Activated naive CD8-positive, alpha-beta T cell treated with anti-CD3 and anti-CD28 coated beads for 36 hours (primary cell): Measurements from ENCODE around the gene SPINK6. TPM values are rescaled to one million over a fixed set of nuclear protein-coding genes. Genes with fewer than 3 reads are reported as not detected.

Experiments used
- DNase-seq: peaks from one replicate; pipeline ENCODE4 v3.0.0; 2021
- H3K27ac Mint-ChIP-seq: one replicate; pipeline ENCODE4 v1.8.0; 2022; ENCODE audit warnings: mild to moderate bottlenecking, moderate library complexity, mixed read lengths
- H3K27me3 Mint-ChIP-seq: one replicate; pipeline ENCODE4 v1.8.0; 2022; ENCODE audit warnings: mild to moderate bottlenecking, mixed read lengths
- H3K36me3 Mint-ChIP-seq: one replicate; pipeline ENCODE4 v1.8.0; 2021; ENCODE audit warnings: mild to moderate bottlenecking, mixed read lengths
- H3K4me1 Mint-ChIP-seq: one replicate; pipeline ENCODE4 v1.8.0; 2021; ENCODE audit warnings: mixed read lengths
- H3K4me3 Mint-ChIP-seq: one replicate; pipeline ENCODE4 v1.8.0; 2022; ENCODE audit warnings: mild to moderate bottlenecking, moderate library complexity, mixed read lengths
- H3K9me3 Mint-ChIP-seq: one replicate; pipeline ENCODE4 v1.8.0; 2022; ENCODE audit warnings: mixed read lengths
- total RNA-seq, 2 experiments: library from RNA; stranded (reverse); gene quantifications; one replicate each; pipeline ENCODE4 v1.2.3, GENCODE V29; 2021

Gene SPINK6
- total RNA-seq, 2 experiments from 2014 or later = not detected

GRCh38 chr5:148205044-148205806 lies 2.4 kb downstream of the SPINK6 start:
- H3K27me3 Mint-ChIP-seq = peaks cover 26% of the 10 kb centered on the region
- H3K4me1 Mint-ChIP-seq = no peaks in the 10 kb centered on the region
- H3K9me3 Mint-ChIP-seq = no peaks in the 10 kb centered on the region
- no peak for DNase-seq
- H3K4me3 Mint-ChIP-seq = no peak overlapping the region
- no peak overlapping the region for H3K27ac Mint-ChIP-seq
- no peaks in the 10 kb centered on the region for H3K36me3 Mint-ChIP-seq

DNA sequence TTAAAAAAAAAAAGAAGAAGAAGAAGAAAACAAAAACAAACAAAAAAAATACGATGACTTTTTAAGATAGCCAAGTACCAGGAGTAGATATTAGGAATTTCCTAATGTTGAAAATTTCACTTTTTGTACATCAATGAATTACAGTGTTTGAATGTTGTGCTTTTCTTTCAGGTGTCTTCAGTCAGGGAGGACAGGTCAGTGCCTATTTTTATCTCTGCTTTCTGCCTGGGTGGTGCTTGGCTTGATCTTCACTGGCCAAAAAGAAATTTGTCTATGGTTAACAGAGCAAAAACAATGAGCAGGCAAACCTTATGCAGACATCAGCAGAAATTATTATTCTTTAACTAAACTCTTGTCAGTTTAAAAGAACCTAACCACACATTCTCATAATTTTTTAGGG lies 3.0 kb downstream of the SPINK6 start:
- no peaks in the 10 kb centered on the region for H3K36me3 Mint-ChIP-seq
- peaks cover 26% of the 10 kb centered on the region for H3K27me3 Mint-ChIP-seq
- no peak overlapping the region for H3K27ac Mint-ChIP-seq
- H3K4me3 Mint-ChIP-seq = no peak overlapping the region
- H3K4me1 Mint-ChIP-seq = no peaks in the 10 kb centered on the region
- H3K9me3 Mint-ChIP-seq = no peaks in the 10 kb centered on the region
- no peak for DNase-seq

DNA sequence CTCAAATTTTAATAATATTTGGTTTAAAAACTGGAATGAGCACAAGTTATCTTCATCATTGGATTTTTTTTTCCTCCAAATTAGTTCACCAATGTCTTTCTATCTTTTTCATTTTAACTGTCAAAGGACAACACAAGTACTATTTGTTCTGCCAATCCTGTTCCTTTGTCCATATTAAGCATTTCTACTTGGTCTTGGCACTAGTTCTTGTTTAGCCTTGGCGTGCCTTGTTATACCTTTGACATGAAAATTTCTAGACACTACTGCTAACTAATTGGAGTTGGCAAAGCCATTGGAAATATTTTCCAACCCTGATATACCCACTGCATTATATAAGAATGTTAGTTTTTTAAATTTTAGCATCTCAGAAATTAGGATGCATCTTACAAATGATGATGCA lies 3.8 kb downstream of the SPINK6 start:
- no peak for DNase-seq
- H3K27me3 Mint-ChIP-seq = peaks cover 23% of the 10 kb centered on the region
- no peaks in the 10 kb centered on the region for H3K36me3 Mint-ChIP-seq
- no peak overlapping the region for H3K4me3 Mint-ChIP-seq
- H3K4me1 Mint-ChIP-seq = no peaks in the 10 kb centered on the region
- no peak overlapping the region for H3K27ac Mint-ChIP-seq
- no peaks in the 10 kb centered on the region for H3K9me3 Mint-ChIP-seq

GRCh38 chr5:148208226-148208625 lies 5.4 kb downstream of the SPINK6 start:
- Mint-ChIP-seq H3K27me3 (peaks cover 17% of the 10 kb centered on the region), H3K36me3 (no peaks in the 10 kb centered on the region), H3K4me1 (no peaks in the 10 kb centered on the region), H3K9me3 (no peaks in the 10 kb centered on the region), H3K27ac (no peak overlapping the region), H3K4me3 (no peak overlapping the region)
- no peak for DNase-seq

DNA sequence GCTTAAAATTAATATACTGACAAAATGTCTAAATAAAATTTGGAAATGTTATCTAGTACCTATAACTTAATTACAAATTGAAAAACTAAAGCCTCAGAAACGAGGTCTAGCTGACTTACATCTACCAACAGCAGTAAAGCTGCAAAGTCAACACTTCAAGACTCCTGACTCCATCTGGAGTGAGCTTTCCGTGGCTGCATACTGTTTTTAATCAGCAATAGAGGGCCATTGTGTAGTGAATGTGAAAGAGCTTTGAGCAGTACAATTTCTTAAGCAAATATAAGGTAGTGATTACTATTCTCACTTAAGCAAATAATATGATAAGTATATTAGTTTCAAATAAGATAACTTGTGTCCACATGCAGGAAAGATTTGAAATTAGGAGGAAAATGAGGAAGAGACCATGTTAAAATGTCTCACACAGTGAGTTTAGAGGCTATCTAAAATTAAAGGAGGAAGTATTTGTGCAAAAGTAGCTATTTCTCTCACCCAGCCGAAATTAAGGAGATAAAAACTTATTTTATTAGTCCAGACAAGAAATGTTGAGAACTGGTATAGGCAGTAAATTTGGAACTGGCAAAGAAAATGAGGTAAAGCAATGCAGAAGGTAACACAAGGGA lies 6.4 kb downstream of the SPINK6 start:
- Mint-ChIP-seq H3K4me3 (no peak overlapping the region), H3K27ac (no peak overlapping the region), H3K36me3 (no peaks in the 10 kb centered on the region), H3K9me3 (no peaks in the 10 kb centered on the region), H3K4me1 (no peaks in the 10 kb centered on the region), H3K27me3 (peaks cover 17% of the 10 kb centered on the region)
- DNase-seq = no peak

DNA sequence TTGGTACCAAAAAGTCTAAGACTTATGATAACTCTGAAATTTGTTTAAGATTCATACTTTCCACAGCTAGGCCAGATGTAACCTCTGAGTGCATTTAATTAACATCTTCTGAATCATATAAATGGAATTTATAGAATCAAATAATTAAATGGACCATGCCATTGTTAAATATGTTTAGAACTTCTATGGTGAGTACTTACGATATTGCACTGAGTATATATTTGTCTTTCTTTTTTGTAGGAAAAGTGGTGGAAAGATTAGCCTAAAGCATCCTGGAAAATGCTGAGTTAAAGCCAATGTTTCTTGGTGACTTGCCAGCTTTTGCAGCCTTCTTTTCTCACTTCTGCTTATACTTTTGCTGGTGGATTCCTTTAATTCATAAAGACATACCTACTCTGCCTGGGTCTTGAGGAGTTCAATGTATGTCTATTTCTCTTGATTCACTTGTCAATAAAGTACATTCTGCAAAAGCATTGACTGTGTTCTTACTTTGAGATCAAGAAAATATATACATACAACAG lies 11.9 kb downstream of the SPINK6 start:
- Mint-ChIP-seq H3K4me3 (no peak overlapping the region), H3K27ac (no peak overlapping the region), H3K36me3 (no peaks in the 10 kb centered on the region), H3K27me3 (peaks cover 6% of the 10 kb centered on the region), H3K4me1 (no peaks in the 10 kb centered on the region), H3K9me3 (no peaks in the 10 kb centered on the region)
- DNase-seq = no peak

GRCh38 chr5:148221508-148221907 lies 18.7 kb downstream of the SPINK6 start:
- Mint-ChIP-seq H3K27me3 (peaks cover 23% of the 10 kb centered on the region), H3K27ac (no peak overlapping the region), H3K4me3 (no peak overlapping the region), H3K9me3 (no peaks in the 10 kb centered on the region), H3K4me1 (no peaks in the 10 kb centered on the region), H3K36me3 (no peaks in the 10 kb centered on the region)
- DNase-seq = no peak

GRCh38 chr5:148224117-148224742 lies 21.4 kb downstream of the SPINK6 start:
- Mint-ChIP-seq H3K9me3 (no peaks in the 10 kb centered on the region), H3K36me3 (no peaks in the 10 kb centered on the region), H3K4me3 (no peak overlapping the region), H3K27me3 (peaks cover 33% of the 10 kb centered on the region), H3K4me1 (no peaks in the 10 kb centered on the region), H3K27ac (no peak overlapping the region)
- no peak for DNase-seq

GRCh38 chr5:148228392-148228984 lies 25.6 kb downstream of the SPINK6 start:
- Mint-ChIP-seq H3K27me3 (peaks cover 27% of the 10 kb centered on the region), H3K9me3 (peaks cover 2% of the 10 kb centered on the region)

DNA sequence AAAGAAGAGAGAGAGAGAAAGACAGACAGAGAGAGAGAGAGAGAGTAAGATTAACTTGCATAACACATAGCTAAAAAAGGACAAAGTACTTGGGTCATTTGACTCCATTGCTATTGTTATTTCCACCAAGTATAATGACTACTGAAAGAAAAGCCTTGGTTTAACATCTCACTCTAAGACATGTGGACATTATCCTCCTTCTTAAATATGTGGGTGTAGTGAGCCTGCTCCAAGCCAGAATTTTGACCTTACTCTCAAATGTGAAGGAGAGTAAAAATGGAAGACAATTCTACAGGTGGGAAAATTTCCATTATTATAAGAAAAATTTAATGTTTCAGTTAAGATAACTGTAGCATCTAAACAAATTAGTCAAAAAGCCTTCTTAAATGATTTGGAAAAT lies 27.0 kb downstream of the SPINK6 start:
- Mint-ChIP-seq H3K9me3 (peaks cover 2% of the 10 kb centered on the region), H3K4me1 (no peaks in the 10 kb centered on the region), H3K4me3 (no peak overlapping the region), H3K27ac (no peak overlapping the region), H3K36me3 (no peaks in the 10 kb centered on the region), H3K27me3 (peaks cover 27% of the 10 kb centered on the region)
- DNase-seq = no peak

More at GRCh38 chr5:148228392-148228984, 25.6 kb downstream of the SPINK6 start:
- H3K27ac Mint-ChIP-seq = no peak overlapping the region
- no peaks in the 10 kb centered on the region for H3K36me3 Mint-ChIP-seq
- H3K4me3 Mint-ChIP-seq = no peak overlapping the region
- H3K4me1 Mint-ChIP-seq = no peaks in the 10 kb centered on the region
- DNase-seq = no peak

GRCh38 chr5:148230240-148230639 lies 27.4 kb downstream of the SPINK6 start:
- no peaks in the 10 kb centered on the region for H3K36me3 Mint-ChIP-seq
- no peak overlapping the region for H3K27ac Mint-ChIP-seq
- no peaks in the 10 kb centered on the region for H3K4me1 Mint-ChIP-seq
- H3K9me3 Mint-ChIP-seq = peaks cover 2% of the 10 kb centered on the region
- peaks cover 26% of the 10 kb centered on the region for H3K27me3 Mint-ChIP-seq
- DNase-seq = no peak
- H3K4me3 Mint-ChIP-seq = no peak overlapping the region

DNA sequence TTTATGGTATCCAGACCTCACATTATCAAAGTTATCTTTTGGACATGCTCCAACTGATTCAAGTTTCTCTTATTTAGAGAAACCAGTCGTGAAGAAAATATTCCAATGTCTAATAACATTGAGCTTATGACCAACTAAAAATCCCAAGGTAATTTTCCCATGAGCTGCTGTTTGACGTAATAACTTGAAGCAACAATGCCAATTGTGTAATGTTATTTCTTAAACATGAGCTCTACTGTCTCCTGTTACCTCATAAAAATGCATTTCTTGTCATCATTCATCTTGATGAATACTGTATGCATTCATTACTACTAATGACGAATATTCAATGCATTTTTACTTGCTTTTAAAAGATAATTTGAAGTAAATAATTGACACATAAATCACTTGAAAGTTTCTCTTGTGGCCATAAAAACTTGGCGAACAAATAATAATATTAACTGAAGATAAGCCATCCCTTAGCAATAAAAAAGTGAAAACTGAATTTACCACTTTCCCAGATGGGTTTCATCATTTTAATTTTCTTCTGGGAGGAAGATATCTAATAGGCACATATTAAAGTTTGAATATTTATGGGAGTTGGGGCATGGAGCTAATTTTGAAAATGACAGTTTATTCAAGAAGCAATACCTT lies 35.1 kb downstream of the SPINK6 start:
- no peak overlapping the region for H3K4me3 Mint-ChIP-seq
- DNase-seq = no peak
- H3K27ac Mint-ChIP-seq = no peak overlapping the region
- peaks cover 3% of the 10 kb centered on the region for H3K27me3 Mint-ChIP-seq
- no peaks in the 10 kb centered on the region for H3K36me3 Mint-ChIP-seq
- H3K9me3 Mint-ChIP-seq = no peaks in the 10 kb centered on the region
- no peaks in the 10 kb centered on the region for H3K4me1 Mint-ChIP-seq

DNA sequence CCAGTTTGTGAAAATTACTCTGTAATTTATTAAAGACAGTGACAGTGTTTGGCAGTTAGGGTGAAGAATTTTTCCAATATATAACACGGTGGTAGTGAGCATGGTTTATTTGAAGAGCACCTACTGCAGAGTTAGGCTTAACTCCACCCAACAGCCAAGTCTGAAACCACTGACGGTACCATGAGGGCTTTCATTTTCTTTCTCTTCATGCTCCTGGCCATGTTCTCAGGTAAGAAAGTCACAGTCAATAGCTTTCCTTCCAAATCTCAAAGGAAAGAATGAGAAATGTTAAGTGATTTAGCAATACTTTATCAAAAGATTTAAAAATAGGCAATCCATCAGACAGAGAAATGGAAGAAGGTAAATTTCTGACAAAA lies 35.6 kb downstream of the SPINK6 start, which contains the start of gene MARCOL:
TSS of gene MARCOL (plus strand) at position 108 of the 377 bp plus-strand sequence. CDS start at position 181, 73 bp downstream.
- DNase-seq = no peak
- H3K4me1 Mint-ChIP-seq = no peaks in the 10 kb centered on the region
- no peaks in the 10 kb centered on the region for H3K36me3 Mint-ChIP-seq

GRCh38 chr5:148248894-148249293 lies 46.1 kb downstream of the SPINK6 start:
- H3K36me3 Mint-ChIP-seq = no peaks in the 10 kb centered on the region

More for the DNA sequence above, 35.6 kb downstream of the SPINK6 start, which contains the start of gene MARCOL:
- Mint-ChIP-seq H3K27me3 (peaks cover 3% of the 10 kb centered on the region), H3K9me3 (no peaks in the 10 kb centered on the region), H3K4me3 (no peak within 1 kb of the TSS), H3K27ac (no peak within 1 kb of the TSS)

DNA sequence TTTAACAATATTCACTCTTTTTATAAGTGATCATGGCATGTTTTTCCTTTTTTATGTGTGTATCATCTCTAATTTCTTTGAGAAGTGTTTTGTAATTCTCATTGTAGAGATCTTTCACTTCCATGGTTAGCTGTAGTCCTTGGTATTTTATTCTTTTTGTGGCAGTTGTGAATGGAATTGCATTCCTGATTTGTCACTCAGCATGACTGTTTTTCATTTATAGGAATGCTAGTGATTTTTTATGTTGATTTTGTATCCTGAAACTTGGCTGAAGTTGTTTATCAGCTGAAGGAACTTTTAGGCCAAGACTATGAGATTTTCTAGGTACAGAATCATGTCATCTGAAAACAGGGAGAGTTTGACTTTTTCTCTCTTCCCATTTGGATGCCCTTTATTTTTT lies 52.6 kb downstream of the SPINK6 start:
- H3K36me3 Mint-ChIP-seq = no peaks in the 10 kb centered on the region
- no peaks in the 10 kb centered on the region for H3K4me1 Mint-ChIP-seq
- H3K27ac Mint-ChIP-seq = no peak overlapping the region
- no peaks in the 10 kb centered on the region for H3K27me3 Mint-ChIP-seq
- DNase-seq = no peak
- peaks cover 27% of the 10 kb centered on the region for H3K9me3 Mint-ChIP-seq
- no peak overlapping the region for H3K4me3 Mint-ChIP-seq

More at GRCh38 chr5:148248894-148249293, 46.1 kb downstream of the SPINK6 start:
- Mint-ChIP-seq H3K4me1 (no peaks in the 10 kb centered on the region), H3K27me3 (no peaks in the 10 kb centered on the region), H3K4me3 (no peak overlapping the region), H3K9me3 (peaks cover 5% of the 10 kb centered on the region), H3K27ac (no peak overlapping the region)
- DNase-seq = no peak
